GM19351 (cell line): Measurements from ENCODE around the gene TIGAR.

ENCODE experiments used
- ATAC-seq: cut with Tn5 transposase; IDR thresholded peaks from one replicate; pipeline ENCODE4 v1.9.1; 2021; ENCODE audit warnings: mild to moderate bottlenecking, moderate library complexity; ENCODE audit not compliant: unreplicated experiment

TIGAR gene

GRCh38 chr12:4302881-4303280 is 18.1 kb upstream of the TIGAR start:
- no peak for ATAC-seq

DNA sequence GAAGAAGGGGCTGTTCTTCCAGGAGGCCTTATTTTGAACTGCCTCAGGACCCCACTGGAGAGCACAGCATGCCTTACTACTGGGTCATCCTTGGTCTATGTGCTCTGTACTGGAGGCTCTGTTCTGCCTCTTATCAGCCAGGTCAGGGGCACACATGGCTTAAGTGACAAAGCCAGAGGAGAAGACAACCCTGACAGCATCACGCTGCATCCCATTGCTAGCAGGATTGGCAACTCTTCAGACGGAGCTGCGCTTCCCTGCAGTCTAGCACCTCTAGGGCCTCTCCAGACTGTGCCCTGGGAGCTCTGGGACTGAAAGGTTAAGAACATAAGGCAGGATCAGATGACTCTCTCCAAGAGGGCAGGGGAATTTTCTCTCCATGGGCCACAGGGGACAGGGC is 17.3 kb upstream of the TIGAR start:
- no peak for ATAC-seq

DNA sequence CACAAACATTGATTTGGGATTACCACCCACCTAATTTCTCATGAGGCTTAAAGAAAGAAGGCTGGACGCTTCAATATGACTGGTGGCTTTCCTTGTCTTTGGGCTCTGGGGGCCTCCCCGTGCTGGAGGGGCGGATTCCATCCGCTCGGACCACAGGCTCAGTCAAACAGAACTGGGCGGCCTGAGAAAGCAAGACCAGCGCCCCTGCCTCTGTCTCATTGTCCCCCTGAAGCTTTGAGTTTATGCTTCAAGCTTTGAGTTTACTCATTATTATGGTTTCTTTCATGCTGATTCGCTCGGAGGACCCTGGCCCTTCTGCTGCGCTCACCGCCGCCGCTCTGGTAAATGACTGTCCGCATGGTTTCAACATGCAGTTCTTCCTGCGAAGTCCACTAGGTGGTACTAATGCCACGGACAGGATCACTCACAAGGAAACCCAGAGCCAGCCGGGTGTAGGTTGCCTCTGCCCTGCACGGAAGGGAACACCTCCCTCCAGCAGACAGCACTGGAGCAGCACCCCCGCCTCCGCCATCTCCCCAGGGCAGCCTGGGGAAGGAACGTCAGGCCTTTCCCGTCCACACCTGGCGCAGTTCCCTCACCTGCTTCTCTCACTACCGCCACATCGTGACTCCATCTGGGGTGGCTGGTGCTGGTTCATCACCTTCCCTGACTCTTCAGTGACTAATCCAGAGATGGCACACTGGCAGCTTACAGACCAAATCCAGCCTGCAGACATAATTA is 13.2 kb upstream of the TIGAR start:
- ATAC-seq = no peak

DNA sequence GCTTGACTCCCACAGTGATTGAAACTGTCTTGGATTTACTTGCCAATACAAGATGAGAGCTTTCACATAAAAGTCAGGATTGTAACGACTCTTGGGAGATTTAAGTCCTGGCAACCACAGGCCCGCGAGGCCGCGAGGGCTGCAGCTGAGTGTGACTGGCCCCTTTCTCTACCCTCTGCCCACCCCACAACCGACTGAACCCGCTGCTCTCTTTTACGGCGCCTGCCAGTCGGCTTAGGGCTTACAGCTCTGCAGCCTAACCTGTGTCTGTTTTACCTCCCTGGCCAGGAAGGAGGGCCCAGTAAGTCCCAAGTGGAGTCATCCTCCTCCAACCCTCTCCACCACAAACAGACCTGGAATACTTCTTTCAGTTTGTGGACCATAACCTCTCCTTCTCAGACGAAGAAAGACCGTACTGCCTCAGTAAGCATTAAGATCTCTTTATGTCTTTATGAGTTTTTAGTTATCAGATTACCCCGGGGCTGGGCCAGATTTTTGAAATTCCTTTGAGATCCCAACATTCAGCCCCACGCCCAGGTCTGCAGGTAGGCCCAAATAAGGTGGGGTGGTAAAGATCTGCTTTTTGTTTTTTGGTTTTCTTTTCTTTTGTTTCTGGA is 12.6 kb upstream of the TIGAR start:
- ATAC-seq = no peak

GRCh38 chr12:4311776-4312175 is 9.2 kb upstream of the TIGAR start:
- no peak for ATAC-seq

GRCh38 chr12:4312251-4312650 is 8.8 kb upstream of the TIGAR start:
- ATAC-seq = no peak

GRCh38 chr12:4320497-4320852 is 538 bp upstream of the TIGAR start:
- peak; percentile 36 for ATAC-seq

DNA sequence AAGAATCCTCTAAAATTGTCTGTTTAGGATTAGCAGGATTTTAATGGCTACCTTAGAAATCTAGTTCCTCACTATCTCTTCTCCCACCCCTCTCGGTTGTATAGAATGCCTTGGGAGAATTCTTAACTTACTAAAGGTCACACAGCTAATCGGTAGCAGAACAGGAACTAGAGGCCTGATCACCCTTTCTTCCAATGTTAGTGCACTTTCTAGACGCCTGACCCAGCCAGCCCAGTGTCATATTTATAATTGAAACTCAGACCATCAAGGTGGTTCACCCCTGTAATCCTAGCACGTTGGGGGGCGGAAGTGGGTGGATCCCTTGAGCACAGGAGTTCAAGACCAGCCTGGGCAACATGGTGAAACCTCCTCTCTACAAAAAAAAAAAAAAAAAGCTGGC is 1.7 kb downstream of the TIGAR start:
- ATAC-seq = no peak

DNA sequence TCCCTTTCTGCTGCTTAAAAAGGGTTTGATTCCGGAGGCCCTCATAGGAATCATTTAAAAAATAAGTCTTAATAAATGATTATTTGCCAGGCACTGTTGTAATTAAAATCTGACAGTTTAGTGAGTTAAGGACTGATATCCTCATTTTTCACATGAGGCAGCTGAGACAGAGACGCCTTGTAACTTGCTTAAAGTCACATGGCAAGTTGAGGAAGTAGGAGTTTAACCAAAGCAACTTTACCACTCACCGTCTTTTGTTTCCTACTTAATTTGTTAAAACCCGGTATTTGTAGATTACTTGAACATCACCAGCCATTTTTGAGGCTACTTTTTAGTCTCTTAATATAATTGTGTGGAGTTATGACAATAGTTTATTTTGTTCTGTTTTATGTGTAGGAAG is 2.4 kb downstream of the TIGAR start:
- no peak for ATAC-seq

DNA sequence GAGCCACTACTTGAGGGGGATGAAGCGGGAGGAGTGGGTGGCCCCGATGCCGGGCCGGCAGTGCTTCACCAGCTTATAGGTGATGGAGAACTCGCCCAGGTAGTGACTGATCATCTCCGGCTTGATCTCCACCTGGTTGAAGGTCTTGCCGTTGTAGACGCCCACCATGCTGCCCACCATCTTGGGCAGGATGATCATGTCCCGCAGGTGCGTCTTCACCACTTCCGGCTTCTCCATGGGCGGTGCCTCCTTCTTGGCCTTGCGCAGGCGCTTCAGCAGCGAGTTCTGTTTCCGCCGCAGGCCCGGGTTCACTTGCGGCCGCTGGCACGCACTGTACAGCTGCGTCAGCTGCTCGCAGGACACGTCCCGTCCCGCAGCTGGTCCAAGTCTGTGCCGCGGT is 3.4 kb downstream of the TIGAR start:
- ATAC-seq = no peak

- ATAC-seq = no peak
Observed at GRCh38 chr12:4325966-4326365, 5.0 kb downstream of the TIGAR start.

DNA sequence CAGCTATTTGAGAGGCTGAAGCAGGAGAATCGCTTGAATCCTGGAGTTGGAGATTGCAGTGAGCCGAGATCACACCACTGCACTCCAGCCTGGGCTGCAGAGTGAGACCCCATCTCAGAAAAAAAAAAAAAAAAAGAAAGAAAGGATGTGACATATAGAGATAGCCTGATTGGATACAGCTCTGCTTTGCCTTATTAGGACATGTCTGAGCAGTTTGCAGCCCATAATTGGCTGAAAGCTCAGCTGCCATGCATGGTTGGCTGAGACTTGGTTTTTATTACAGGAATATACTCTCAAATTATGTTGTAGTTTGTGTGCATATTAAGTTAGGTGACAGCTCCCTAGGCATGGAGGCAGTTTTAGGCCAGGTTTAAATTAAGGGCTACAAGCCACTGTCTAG is 6.3 kb downstream of the TIGAR start:
- no peak for ATAC-seq

GRCh38 chr12:4330203-4330602 is 9.2 kb downstream of the TIGAR start:
- no peak for ATAC-seq

DNA sequence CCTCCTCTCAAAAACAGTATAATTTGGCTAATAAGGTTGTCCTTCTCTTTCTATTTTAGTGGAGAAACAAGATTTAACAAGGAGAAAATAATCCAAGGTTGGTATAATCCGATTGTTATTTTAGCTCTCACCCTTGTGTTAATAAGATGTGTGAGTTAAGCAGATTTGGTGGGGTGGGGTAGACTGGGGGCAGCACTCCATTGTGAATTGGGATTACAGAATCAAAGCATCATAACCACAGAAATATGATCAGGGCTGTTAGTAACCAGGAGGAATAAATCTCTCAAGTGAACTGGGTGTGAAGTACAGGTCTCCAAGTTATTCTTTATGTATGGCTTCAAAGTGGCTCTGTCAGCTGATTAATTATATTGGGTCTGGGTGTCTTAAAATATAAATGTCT is 10.2 kb downstream of the TIGAR start:
- no peak for ATAC-seq

DNA sequence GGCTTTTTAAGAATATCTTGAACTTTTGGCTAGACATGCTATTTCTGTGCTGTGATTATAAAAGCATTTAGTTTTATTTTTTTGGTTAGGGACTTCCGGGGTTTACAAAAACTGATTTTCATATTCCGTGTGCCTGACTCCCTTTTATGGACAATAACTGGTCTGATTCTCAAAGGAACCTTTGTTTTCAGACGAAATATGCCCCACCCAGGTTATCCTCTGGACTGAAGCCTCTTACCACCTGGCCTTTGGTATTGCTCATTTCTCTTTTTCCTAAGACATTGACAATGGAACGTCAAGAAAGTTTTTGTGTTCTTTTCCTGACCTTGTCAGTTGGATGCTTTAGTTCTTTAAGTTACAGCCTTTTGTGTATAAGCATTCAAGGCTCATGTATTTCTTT is 10.8 kb downstream of the TIGAR start:
- ATAC-seq = no peak

DNA sequence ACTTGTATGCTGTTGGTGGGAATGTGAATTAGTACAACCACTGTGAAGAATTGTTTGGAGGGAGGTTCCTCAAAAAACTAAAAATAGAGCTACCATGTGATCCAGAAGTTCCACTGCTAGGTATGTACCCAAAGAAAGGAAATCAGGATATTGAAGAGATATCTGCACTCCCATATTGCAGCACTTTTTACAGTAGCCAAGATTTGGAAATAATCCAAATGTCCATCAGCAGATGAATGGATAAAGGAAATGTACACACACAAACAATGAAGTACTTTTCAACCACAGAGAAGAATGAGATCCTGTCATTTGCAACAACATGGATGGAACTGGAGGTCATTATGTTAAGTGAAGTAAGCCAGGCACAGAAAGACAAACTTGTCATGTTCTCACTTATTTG is 25.9 kb downstream of the TIGAR start:
- no peak for ATAC-seq

- no peak for ATAC-seq
Observed at GRCh38 chr12:4353785-4354208, 32.8 kb downstream of the TIGAR start.

DNA sequence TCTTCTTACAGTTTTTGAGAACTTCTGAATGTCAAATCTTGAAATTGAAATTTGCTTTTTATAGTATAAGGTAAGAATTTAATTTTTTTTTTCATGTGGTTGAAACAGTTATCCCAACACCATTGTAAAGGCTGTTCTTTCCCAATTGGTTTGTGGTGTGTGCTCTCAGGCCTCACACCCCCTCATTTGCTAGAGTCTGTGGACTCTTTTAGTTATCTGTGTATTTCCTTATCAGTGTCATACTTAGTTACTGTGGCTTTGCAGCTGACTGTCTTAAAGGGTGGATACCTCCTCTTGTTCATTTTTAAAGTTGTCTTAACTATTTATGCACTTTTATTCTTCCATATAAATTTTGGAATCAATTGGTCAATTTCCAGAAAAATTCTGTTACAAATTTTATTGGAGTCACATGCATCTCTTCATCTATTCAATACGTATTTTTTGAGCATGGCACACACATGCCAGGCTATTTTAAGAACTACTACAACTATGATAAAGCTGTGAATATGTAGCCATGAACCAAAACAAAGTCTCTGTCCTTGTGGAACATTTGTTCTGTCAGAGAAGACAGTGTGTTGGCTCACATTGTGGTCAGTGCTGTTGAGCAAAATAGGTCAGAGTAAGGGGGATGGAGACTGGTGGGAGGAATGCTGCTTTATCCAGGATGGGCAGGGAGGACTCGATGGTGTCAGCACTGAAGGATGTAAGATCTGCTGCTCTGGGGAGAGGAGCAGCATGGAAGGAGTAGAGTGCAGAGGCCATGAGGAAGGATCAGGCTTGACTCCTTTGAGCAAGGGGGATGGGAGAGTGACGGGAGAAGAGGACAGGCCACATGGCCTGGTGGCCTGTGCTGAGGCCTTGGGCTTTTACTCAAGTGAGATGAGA is 34.4 kb downstream of the TIGAR start:
- ATAC-seq = no peak

GRCh38 chr12:4356041-4356327 is 35.0 kb downstream of the TIGAR start:
- ATAC-seq = no peak

DNA sequence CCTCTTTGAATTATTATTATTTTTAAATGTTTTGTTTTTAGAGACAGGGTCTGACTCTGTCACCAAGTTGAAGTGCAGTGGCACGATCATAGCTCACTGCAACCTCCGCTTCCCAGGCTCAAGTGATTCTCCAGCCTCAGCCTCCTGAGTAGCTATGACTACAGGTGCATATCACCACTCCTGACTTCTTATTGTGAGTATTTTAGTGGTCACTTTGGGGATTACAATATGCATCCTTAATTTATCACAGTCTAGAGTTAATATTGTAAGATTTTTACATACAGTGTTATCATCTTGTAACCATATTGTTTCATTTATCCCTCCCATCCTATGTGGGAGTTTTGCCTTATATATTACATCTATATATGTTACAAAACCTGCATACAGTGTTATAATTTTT is 45.1 kb downstream of the TIGAR start:
- ATAC-seq = no peak

DNA sequence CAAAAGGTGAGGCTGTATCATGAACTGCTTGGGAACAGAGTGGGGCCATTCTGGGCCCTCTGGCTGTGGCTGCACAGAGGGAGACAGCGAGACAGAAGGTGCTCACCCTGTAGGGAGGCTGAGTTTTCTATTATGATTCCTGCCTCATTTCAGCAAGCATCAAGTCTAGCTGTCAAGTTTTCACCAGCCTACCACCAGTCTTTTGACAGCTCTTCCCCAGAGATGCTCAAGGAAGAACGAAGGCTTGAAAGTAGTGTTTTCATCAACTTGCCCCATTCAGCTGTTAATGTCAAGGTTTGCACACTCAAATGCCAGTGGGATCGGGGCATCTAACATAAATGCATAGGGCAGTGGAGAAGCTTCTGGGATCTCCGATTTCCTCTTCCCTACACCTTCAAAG is 48.5 kb downstream of the TIGAR start:
- ATAC-seq = no peak

GRCh38 chr12:4370265-4370664 is 49.3 kb downstream of the TIGAR start:
- ATAC-seq = no peak
